Right lobe of liver (tissue), 4 donors: Measurements from ENCODE around the gene NPHP1.

Experiments
- POLR2A ChIP-seq: fragments of 450-650 bp; IDR thresholded peaks from one replicate; pipeline ENCODE4 v1.6.1; 2017; ENCODE audit warnings: antibody characterized with exemption, mild to moderate bottlenecking
- TF ChIP-seq, protein P1 (sequence below), 4 donors: fragments of 200-600 bp in 3 of 4; fragments of 450-650 bp in 1 of 4; IDR thresholded peaks; one replicate each; pipeline versions ENCODE4 v1.5.1 to v1.8.0; 2016 to 2022; ENCODE audit warnings: antibody characterized with exemption in 4 of 4, mild to moderate bottlenecking in 2 of 4
- donor health status: DM: no; HTN: no; CAD: no.
- donor health status: DM: no; HTN: no; CAD: no.
- donor health status: DM: no; HTN: yes; CAD: no.

GRCh38 chr2:110107092-110108079, 97.4 kb downstream of the NPHP1 start:
- TF ChIP-seq, protein P1, sequence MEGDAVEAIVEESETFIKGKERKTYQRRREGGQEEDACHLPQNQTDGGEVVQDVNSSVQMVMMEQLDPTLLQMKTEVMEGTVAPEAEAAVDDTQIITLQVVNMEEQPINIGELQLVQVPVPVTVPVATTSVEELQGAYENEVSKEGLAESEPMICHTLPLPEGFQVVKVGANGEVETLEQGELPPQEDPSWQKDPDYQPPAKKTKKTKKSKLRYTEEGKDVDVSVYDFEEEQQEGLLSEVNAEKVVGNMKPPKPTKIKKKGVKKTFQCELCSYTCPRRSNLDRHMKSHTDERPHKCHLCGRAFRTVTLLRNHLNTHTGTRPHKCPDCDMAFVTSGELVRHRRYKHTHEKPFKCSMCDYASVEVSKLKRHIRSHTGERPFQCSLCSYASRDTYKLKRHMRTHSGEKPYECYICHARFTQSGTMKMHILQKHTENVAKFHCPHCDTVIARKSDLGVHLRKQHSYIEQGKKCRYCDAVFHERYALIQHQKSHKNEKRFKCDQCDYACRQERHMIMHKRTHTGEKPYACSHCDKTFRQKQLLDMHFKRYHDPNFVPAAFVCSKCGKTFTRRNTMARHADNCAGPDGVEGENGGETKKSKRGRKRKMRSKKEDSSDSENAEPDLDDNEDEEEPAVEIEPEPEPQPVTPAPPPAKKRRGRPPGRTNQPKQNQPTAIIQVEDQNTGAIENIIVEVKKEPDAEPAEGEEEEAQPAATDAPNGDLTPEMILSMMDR (IDR thresholded peaks at IDR 0.05) = no peak
- no peak for TF ChIP-seq POLR2A
